IPS DF 4.7 (cell line): ENCODE data around the gene BMAL2.

ENCODE experiments used
- DNase-seq: peaks from one replicate; pipeline ENCODE4 v3.0.0-alpha.2; 2013; ENCODE audit warnings: low spot score; ENCODE audit errors: extremely low read depth

BMAL2 gene

GRCh38 chr12:27332714-27333402 is at the start of gene BMAL2:
Gene BMAL2, plus strand, starts transcription at chr12:27332836. Its CDS starts 237 bp downstream, at chr12:27333073.
- no peak for DNase-seq

- no peak for DNase-seq
Observed at GRCh38 chr12:27284021-27284420, 48.6 kb upstream of the BMAL2 start.

DNA sequence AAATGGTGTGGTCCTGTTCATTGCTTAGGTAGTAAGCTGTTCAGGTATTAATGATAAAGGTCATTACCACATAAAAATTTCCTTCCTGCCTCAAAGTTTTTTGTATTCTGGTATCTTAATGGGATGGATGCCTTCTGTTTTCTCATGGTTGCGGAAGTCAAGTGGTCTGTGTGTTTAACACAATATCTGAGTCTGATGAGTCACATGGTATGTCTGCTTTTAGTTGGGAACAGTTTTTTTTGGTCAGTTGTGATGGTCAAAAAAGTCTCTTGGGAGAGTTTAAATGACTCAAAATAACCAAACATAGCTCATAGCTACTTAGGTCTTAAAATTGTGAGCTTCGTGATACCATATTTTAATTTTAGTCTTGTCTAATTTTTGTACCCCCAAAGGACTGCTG is 47.9 kb upstream of the BMAL2 start:
- DNase-seq: no peak

DNA sequence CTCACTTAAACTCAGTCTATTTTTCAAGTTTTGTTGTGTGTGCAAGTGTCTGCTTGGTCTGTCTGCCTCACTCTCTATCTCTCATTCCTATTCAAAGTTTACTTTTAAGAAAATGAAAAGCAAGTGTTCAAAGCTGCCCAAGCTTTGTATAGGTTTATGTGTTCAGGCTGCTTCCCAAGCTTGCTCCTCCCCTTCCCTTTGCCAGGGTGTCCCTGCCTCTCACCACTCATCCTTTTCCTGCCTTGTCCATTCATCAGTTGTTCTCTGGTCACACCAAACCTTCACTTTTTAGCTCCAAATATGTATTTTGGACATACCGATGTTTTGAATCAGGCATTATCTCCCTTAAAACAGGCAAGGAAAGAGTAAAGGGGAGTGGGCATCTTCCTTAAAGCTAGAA is 47.2 kb upstream of the BMAL2 start:
- DNase-seq: no peak

DNA sequence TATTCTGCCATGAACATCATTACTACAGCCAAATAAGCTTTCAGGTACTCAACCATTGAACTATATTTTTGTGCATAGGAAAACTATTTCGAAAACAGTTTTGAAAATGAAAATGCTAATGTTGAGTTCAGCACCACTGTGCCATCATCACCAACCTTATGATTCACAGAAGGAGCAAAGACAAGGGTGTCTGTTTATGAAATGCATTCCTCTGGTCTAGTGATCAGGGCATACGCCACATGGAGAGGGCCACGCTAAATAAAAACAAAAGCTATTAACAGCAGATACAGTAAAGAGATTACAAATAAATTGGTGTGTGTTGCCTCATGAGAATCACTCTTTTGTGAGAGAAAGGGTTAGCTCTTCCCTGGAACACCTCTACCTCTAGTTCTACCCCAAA is 43.2 kb upstream of the BMAL2 start:
- DNase-seq: no peak

GRCh38 chr12:27290501-27291168 is 42.0 kb upstream of the BMAL2 start:
- no peak for DNase-seq

GRCh38 chr12:27291862-27292261 is 40.8 kb upstream of the BMAL2 start:
- DNase-seq: no peak

DNA sequence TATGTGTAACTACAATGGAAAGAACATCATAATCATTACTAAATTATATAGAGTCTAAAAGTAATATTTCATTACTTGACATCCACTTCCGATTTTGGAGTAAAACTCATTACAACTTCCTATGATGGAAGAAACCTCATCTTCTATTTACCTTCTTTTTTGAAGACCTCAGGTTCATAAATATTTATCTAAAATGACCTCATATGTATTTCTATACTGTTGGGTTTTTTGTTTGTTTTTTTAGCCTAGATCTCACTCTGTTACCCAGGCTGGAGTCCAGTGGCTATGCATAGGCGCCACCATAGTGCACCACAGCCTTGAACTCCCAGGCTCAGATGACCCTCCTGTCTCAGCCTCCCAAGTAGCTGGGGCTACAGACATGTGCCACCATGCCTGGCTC is 39.9 kb upstream of the BMAL2 start:
- DNase-seq: no peak

GRCh38 chr12:27293463-27293862 is 39.2 kb upstream of the BMAL2 start:
- DNase-seq: no peak

GRCh38 chr12:27296674-27297073 is 36.0 kb upstream of the BMAL2 start:
- DNase-seq: no peak

DNA sequence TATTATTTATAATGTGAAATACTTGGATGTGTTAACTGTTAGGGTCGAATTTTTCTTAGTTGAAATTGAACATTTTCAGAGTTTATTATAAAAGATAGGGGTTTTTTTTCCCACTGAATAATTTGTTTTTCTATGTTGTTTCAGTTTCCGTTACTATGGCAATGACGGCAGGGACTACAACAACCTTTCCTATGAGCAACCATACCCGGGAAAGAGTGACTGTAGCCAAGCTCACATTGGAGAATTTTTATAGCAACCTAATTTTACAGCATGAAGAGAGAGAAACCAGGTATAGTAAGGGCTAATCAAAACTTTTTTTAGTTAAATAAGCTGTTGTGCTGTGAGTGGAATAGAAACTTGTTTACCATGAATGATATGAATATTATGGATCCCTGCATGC is 35.1 kb upstream of the BMAL2 start:
- no peak for DNase-seq

DNA sequence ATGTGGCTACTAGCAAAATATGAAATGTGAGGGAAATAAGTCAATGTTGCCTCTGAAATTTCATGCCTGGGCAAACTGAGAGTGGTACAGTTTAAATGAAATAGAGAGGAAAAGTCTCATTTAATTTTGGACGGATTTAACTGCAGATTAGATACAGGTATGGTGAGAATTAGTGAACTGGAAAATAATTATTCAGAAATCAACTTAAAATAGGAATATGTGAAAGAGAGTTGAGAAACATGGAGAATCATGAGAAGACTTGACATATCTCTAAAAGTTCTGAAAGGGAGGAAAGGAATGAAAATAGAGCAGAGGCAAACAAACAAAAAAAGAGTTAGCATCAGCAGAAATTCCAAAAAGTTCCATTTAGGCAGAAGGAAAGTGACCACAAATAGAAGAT is 33.5 kb upstream of the BMAL2 start:
- no peak for DNase-seq

GRCh38 chr12:27300226-27300625 is 32.4 kb upstream of the BMAL2 start:
- DNase-seq: no peak

DNA sequence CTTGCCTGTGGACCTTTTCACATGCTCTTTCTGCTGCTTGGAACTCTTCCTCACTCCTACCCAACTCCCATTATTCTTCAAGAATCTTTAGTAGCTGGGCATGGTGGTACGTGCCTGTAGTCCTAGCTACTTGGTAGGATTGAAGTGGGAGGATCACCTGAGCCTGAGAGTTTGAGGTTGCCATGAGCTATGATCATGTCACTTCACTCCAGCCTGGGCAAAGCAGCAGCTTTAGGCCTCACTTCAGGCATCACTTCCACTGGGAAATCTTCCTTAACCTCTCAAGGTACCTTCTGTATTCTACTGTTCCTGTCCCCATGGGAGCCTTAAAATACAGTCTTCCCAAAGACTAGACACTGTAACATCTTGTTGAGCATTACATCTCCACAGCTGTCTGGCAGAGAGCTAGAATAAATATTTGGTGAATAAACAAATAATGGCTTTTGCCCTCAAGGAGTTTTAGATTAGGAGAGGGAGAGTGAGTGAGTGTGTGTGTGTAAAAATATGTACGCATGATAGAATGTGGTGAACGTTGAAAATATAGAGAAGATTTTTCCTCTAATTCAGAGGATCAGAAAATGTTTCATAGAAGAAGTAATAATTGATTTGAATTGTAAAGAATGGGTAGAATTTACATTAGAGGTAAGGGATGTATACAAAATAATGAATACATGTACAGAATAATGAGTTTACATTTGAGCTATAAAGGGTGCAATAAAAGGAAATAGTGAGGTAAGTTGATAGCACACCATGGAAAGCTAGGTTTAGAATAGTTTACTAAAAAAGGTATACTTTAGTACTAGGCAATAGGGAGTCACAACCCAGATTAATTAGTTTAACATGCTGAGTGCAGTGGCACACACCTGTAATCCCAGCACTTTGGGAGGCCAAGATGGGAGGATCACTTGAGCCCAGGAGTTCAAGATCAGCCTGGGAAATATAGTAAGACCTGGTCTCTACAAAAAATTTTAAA is 29.2 kb upstream of the BMAL2 start:
- DNase-seq: no peak

GRCh38 chr12:27304856-27305255 is 27.8 kb upstream of the BMAL2 start:
- no peak for DNase-seq

DNA sequence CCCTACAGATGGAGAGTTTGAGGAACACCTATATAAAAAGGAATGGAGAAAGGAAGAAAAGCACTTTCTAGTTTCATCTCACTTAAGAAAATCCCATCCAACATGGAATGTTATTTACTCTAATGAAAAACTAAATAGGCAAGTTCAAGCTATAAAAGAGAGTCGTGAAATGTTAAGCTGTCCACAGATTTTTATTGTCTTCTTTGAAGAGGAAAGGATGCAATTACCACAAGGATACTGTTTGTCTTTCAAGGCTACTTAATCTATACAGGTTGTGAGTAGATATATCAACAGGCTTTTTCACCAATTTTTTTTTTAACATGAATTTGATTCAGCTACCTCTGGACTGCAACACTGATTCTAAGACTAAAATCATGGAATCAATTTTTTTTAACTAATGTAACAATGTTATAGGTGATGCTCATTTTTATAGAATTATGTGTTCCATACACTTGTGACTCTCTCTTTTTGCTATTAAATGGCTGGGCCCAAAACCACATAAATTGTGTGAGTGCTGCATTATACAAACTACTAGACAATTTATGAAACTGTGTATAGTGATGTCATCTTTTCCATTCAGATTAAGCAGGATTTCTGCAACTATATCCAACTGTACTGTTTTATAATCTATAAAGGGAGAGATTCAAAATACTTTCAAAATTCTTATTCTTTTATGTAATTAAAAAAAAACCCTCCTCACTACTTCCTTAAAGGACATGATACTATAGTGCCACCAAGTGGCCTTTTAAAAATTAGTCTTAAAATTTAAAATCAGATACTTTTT is 26.8 kb upstream of the BMAL2 start:
- DNase-seq: no peak

DNA sequence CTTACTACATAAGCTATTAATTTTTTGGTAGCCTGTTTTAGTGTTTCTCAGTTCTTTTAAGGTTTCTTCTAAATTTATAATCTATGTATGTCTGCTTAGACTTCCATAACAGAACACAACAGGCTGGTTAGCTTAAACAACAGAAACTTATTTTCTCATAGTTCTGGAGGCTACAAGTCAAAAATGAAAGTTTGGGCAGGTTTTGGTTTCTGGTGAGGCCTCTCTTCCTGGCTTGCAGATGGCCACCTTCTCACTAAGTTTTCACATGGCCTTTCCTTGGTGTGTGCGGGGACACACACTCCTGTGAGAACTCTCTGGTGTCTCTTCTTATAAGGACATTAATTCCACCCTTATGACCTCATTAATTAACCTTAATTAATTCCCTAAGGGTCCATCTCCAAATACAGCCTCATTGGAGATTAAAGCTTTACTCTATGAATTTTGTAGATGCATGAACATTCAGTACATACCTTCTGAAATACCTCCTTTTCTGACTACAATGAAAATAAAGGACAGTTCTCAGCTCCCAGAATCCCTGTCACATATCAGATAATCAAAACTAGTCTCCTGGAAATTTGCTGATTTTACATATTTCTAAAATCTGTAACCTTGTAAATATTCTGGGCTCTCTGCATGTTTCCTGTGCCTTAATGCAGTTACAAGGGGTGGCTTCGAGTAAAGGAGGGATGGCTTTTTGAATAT is 23.2 kb upstream of the BMAL2 start:
- no peak for DNase-seq

- DNase-seq: no peak
Observed at GRCh38 chr12:27309995-27310315, 22.7 kb upstream of the BMAL2 start.

DNA sequence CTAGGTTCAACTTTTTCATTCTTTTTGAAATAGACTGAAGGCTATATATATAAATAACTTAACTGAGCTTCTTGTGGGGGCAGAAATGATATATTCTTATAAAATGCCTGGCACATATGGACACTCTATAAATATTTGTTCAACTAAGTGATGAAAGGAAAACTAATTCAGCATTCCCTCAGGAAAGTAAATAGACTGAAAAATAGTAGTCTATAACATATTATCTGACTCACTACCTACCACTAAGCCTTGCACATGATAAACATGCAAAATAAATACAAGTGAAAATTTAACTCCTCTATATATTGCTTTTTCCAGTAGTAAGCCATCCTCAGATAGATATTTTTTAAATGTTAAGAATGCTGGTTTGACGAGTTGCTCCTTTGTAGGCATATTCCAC is 15.7 kb upstream of the BMAL2 start:
- no peak for DNase-seq

GRCh38 chr12:27319409-27319808 is 13.2 kb upstream of the BMAL2 start:
- no peak for DNase-seq

- DNase-seq: no peak
Observed at GRCh38 chr12:27319848-27320247, 12.8 kb upstream of the BMAL2 start.
